Cortex of kidney (tissue), 1 donor: ENCODE data around the gene HOXA10.

Source experiments
- DNase-seq: peaks from one replicate; lab custom pipeline; 2025; lab: John Stamatoyannopoulos, UW

Gene HOXA10

GRCh38 chr7:27154901-27155815 lies 19.0 kb downstream of the HOXA10 start:
- DNase-seq = no peak

DNA sequence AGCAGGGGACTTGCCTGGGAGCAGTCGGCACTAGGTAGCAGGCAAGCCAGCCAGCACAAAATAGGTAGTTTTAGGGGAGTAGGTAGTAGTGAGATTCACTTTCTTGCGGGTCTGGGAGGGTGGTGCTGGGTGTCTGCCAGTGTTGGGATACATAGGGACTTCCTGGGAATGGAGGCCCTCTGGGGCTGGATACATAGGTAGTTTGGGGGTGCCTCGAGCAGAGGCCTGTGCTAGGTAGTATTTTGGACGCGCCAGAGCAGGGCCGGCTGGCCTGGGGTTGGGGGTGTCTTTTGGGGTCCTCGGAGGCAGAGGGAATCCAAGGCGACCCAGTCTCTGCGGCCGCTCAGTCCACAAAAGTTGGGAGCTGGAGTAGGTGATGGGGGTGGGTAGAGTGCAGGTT lies 19.8 kb downstream of the HOXA10 start:
- no peak for DNase-seq

DNA sequence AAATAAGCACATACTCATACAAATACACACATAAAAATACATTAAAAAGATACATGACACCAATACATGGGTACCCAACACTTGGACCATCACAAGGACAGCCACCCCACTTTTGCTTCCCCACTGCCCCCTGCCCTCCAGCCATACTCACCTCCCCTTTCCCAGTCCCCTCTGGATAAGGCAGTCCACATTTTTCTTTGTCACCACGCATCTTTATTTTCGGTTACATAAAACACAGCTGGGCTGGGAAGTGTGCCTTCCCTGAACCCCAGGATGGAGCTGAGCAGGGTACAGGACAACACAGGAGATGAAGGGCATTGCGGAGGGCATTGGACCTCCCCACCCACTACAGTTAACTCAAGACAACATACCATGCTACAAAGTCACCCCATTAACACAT lies 20.6 kb downstream of the HOXA10 start:
- DNase-seq = no peak

- DNase-seq = no peak
These were observed 21.2 kb downstream of the HOXA10 start for GRCh38 chr7:27152816-27153442.

DNA sequence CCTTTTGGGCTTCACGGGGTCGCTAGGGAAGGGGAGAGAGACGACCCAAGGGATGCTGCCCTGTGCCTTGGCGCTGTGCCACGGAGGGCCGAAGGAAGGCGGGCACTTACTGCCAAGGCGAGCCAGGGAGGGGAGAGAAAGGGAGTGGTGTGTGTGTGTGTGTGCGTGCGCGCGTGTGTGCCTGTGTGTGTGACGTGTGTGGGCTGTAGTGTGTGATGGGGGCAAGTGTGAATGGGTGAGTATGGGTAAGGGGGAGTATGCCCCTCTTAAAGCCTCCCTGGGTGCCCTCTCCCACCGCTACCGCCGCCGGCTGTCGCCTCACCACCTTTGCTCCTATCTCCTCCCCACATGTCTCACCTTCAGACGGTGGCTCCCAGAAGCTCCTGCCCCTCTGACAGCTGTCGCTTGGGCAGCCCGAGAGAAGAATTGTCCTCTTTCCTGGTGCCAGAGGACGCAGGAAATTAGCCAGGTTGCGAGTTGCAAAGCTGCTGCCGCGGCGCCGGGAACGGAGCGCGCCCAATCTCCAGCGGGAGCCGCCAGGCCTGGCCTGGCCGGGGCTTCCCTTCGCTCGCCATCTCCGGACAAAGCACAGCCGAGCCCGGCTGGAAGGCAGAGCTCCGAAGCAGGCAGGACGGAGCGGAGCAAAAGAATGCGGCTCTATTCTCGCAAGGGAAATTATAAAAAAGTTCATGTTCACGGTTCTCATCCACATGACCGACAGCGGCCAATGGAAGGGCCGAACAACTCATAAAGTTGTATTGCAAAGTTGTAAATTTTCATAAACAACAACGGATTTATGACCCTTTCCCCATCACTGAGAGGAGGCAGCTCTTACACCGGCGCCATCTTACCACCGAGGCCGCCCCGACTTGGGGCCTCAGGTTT lies 21.9 kb downstream of the HOXA10 start, which contains the start of gene HOXA3:
TSS of gene HOXA3 (minus strand) at position 653 of the 885 bp plus-strand sequence. CDS start 41,943 bp downstream, outside the sequence.
- no peak for DNase-seq

GRCh38 chr7:27151341-27151930 lies 22.7 kb downstream of the HOXA10 start:
- no peak for DNase-seq

- DNase-seq = no peak
These were observed 23.4 kb downstream of the HOXA10 start for GRCh38 chr7:27150568-27151340.

DNA sequence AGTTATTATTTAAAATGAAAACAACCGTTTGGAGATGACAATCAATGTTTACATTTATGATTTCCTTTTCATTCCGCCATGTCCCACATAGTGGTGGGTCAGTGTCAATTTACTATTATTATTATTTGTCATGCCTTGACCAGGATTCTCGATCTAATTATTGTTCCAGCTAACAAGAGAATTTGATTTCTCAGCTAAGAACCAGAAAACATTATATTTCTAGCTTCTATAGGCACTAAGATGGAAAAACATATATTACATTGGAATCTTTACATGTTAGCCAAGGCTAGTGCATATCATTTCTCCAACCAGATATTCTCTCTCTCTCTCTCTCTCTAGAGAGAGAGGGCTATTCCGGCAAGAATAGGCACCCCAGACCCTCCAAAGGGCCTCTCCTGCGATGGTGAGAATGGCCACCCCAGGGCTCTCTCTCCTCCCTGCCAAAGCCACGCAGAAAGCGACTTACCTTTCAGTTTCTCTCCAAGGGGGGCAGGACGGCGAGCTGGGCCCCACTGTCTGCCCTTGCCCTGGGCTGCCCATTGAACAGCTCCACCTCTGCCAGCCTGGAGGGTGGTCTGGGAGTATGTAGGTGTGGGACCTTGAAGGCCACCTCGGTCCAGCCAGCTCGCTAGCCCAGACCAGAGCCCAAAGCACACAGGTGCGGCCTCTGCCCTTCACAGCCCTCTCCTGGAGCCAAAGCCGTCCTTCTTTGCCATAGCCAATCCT lies 24.1 kb downstream of the HOXA10 start:
- no peak for DNase-seq

GRCh38 chr7:27148756-27149641 lies 25.1 kb downstream of the HOXA10 start:
- DNase-seq = no peak

- DNase-seq = no peak
These were observed 25.9 kb downstream of the HOXA10 start for GRCh38 chr7:27148031-27148755.

DNA sequence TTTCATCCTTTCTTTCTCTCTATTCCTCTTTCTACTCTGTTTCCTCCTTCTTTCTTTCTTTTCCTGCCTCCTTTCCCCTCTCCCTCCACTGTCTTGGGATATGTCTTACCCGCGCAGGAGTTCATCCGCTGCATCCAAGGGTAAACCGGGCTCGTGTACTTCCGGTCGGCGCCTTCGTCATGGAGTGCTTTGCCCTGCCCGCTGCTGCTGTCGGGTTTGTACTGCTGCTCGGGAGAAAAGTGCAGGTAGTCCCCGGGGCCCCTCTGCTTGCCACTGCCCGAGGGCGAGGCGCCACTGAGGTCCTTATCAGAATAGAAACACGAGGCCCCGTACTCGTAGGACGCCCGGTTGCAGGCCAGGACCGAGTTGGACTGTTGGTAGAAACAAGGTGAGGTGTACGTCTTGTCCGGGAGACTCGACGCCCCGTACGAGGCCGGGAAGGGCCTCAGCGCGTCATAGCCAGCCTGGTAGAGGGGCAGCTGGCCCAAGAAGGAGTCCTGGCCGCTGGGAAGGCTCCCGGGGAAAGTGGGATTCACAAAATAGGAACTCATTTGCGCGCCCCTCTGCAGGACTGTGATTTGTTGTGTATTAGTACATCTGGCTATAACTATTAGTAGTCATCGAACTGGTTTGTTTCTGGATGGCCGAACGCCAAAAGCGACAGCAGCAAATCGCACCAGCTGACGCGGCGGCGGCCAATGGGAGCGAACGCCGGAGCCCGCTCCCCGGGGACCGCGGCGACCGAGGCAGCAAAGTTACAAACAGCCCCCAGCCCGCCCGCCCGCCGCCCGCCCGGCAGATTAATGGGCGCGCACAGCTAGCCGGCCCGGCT lies 26.7 kb downstream of the HOXA10 start, which contains the start of gene HOXA6:
TSS of gene HOXA6 (minus strand) at position 576 of the 832 bp plus-strand sequence. CDS start at position 551, 25 bp downstream.
- no peak for DNase-seq

DNA sequence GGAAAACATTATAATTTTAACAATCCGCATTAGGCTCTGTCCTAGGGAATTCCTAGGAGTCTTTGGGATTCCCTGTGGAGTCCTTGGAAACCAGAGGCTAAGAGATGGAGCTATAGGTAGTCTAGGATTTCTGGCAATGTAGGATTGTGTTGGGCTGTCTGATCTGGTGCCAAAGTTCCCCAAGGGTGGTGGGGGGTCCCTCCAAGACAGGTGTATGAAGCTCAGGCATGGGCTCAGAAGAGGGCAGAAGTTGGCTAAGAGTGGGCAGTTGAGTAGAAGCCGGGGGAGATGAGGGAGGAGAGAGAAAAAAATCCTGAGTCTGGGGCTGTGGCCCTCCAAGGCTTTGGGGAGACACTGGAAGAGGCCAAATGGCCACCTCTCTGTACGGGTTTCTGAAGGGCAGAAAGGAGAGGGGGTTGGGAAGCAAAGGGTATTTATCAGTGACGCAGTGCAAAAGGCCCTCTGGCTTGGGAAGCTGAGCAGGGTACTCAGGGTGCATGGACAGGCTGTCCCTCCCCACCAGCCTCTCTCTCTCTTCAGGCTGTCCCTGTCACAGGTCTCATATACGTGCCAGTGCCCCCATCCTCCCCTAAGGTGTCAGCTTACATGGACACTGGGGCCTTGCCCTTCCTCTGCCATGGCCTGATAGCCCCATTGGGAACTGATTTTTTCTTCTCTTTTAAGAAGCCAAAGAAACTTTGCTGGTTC lies 27.5 kb downstream of the HOXA10 start:
- DNase-seq = no peak

DNA sequence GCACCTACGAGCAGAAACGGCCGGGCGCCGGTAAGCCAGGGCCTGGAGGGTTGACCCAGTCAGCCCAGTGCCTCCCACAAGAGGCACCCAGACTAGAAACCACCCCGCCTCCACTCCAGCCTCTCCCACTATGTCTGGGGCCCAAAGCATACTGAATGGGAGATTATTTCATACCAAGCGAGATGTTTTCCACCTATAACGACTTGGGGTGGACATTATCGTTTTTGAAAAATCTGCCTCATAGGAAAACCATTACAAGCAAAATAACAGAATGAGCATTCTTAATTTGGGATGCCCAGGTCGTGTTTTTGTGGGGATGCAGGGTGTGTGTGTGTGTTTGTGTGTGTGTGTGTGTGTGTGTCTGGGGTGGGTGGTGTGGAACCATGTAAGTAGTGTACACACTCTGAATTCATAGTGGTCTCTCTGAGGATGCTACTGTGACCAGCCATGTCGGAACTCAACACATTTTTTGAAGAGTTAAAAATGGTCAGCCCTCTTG lies 28.2 kb downstream of the HOXA10 start:
- DNase-seq = no peak

DNA sequence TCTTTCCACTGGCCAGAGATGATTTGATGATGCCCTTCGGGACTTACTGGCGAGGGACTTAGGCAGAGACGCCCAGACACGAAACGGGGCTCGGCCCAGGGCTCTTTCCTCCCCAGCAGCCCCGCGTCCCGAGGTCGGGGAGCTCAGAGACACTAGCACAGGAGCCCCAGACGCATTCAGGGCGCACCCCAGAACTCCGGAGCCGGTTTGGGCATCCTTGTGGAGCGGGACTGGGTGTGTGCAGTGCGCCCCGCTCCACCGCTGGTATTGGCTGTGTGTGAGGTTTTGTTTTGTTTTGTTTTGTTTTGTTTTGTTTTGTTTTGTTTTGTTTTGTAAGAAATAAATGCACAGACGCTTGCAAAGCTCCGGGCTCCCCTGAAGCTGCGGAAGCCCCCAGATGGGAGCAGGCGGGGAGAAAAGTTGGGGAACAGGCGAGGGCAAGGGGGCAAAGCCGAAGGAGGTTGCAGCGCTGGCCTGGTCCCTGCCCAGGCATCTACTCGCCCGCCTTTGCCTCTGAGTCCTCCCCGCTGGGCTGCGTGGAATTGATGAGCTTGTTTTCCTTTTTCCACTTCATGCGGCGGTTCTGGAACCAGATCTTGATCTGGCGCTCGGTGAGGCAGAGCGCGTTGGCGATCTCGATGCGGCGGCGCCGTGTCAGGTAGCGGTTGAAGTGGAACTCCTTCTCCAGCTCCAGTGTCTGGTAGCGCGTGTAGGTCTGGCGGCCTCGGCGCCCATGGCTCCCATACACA lies 28.8 kb downstream of the HOXA10 start:
- DNase-seq = no peak

DNA sequence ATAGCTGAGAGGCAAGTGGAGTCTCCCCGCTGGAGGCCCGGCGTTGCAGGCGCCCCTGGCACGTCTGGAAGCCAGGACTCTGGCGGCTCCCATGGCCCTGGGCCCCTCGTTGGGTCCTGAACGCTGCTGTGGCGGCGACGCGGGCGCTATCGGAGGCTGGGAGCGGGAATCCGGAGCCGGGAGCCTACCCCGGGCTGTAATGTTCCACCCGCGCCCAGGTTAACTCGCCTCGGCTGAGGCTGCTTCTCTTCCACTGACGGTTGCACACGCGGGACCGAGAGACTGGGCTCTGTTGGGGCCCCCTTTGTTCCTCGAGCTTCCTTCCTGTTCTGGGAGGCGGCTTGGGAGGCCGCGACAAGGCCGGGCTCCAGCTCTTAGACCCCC lies 29.3 kb downstream of the HOXA10 start:
- DNase-seq = no peak
